B cell (primary cell): ENCODE measurements around the gene RAB11FIP5.

Experiments used
- EZH2 ChIP-seq: IDR thresholded peaks from 2 replicates; pipeline ENCODE4 v1.6.1; 2012; ENCODE audit warnings: borderline replicate concordance, low read depth, mild to moderate bottlenecking, moderate library complexity, low read length; ENCODE audit not compliant: insufficient read depth, poor library complexity, severe bottlenecking
- TF ChIP-seq, protein P1 (sequence below): fragments of 200-600 bp; IDR thresholded peaks from one replicate; pipeline ENCODE4 v1.8.0; 2022; ENCODE audit warnings: antibody characterized with exemption, mild to moderate bottlenecking

DNA sequence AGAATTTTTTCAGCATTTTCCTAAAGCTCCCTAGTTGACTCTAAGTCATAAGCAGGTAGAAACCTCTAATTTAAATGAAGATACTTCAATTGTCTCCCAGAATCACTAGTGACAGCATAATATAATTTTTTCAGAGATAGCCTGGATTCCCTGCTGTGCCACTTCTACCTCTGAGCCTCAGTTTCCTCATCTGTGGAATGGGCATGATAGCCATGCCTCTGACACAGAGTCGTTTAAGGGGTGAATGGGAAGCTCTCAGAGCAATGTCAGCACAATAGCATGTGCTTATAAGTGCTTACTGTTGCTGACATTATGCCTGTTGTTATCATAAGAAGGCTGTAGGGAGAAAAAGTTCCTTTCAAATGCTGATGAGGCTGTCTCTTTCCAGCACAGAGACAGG, 89.3 kb downstream of the RAB11FIP5 start:
- no peak for TF ChIP-seq EZH2
- TF ChIP-seq, protein P1, sequence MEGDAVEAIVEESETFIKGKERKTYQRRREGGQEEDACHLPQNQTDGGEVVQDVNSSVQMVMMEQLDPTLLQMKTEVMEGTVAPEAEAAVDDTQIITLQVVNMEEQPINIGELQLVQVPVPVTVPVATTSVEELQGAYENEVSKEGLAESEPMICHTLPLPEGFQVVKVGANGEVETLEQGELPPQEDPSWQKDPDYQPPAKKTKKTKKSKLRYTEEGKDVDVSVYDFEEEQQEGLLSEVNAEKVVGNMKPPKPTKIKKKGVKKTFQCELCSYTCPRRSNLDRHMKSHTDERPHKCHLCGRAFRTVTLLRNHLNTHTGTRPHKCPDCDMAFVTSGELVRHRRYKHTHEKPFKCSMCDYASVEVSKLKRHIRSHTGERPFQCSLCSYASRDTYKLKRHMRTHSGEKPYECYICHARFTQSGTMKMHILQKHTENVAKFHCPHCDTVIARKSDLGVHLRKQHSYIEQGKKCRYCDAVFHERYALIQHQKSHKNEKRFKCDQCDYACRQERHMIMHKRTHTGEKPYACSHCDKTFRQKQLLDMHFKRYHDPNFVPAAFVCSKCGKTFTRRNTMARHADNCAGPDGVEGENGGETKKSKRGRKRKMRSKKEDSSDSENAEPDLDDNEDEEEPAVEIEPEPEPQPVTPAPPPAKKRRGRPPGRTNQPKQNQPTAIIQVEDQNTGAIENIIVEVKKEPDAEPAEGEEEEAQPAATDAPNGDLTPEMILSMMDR: no peak
